ENCODE data around the gene PLXNA4. TPM values are rescaled to one million over a fixed set of nuclear protein-coding genes. Genes with fewer than 3 reads are reported as not detected.
"Not testable (repeated sequence)": the region's sequence is repeated elsewhere in the genome, so short reads cannot be mapped to it uniquely, and the experiment has no call there.

PLXNA4 gene
- total RNA-seq, 1 donor from 2014 or later: 6.8 TPM

GRCh38 chr7:132171130-132171576, 405.1 kb downstream of the PLXNA4 start:
- DNase-seq: peak; percentile 25

GRCh38 chr7:132169730-132170129, 406.5 kb downstream of the PLXNA4 start:
- no peak for DNase-seq

- no peak for DNase-seq
Measured at GRCh38 chr7:132168239-132168638, 408.0 kb downstream of the PLXNA4 start.

- DNase-seq: not testable (repeated sequence)
Measured at GRCh38 chr7:132165695-132166094, 410.6 kb downstream of the PLXNA4 start.

GRCh38 chr7:132164558-132165125, 411.6 kb downstream of the PLXNA4 start:
- DNase-seq: no peak

GRCh38 chr7:132162556-132163144, 413.6 kb downstream of the PLXNA4 start:
- peak; percentile 3 for DNase-seq

GRCh38 chr7:132161976-132162375, 414.3 kb downstream of the PLXNA4 start:
- no peak for DNase-seq

- DNase-seq: no peak
Measured at GRCh38 chr7:132161533-132161915, 414.7 kb downstream of the PLXNA4 start.

- DNase-seq: peak; percentile 90
Measured at GRCh38 chr7:132160611-132161532, 415.4 kb downstream of the PLXNA4 start.

GRCh38 chr7:132158841-132159240, 417.4 kb downstream of the PLXNA4 start:
- DNase-seq: no peak

- no peak for DNase-seq
Measured at GRCh38 chr7:132158166-132158565, 418.1 kb downstream of the PLXNA4 start.

- DNase-seq: no peak
Measured at GRCh38 chr7:132155715-132156114, 420.6 kb downstream of the PLXNA4 start.

GRCh38 chr7:132154695-132155471, 421.4 kb downstream of the PLXNA4 start:
- DNase-seq: no peak

- no peak for DNase-seq
Measured at GRCh38 chr7:132154248-132154647, 422.0 kb downstream of the PLXNA4 start.

- DNase-seq: no peak
Measured at GRCh38 chr7:132152131-132152889, 424.0 kb downstream of the PLXNA4 start.

- no peak for DNase-seq
Measured at GRCh38 chr7:132150711-132151110, 425.6 kb downstream of the PLXNA4 start.

GRCh38 chr7:132149436-132150304, 426.6 kb downstream of the PLXNA4 start:
- no peak for DNase-seq

GRCh38 chr7:132148876-132149275, 427.4 kb downstream of the PLXNA4 start:
- no peak for DNase-seq

GRCh38 chr7:132145466-132145865, 430.8 kb downstream of the PLXNA4 start:
- no peak for DNase-seq

GRCh38 chr7:132145063-132145462, 431.2 kb downstream of the PLXNA4 start:
- DNase-seq: no peak

- no peak for DNase-seq
Measured at GRCh38 chr7:132142006-132142405, 434.3 kb downstream of the PLXNA4 start.
